PC-3 (cell line): ENCODE results near the gene BMP7. TPM values are rescaled to one million over a fixed set of nuclear protein-coding genes. Genes with fewer than 3 reads are reported as not detected.

Experiments
- ATAC-seq: fragments of 200-7000 bp; cut with Tn5 transposase; 2 replicates; pipeline ENCODE4 v1.9.1; 2020; ENCODE audit warnings: mild to moderate bottlenecking, moderate library complexity
- BruUV-seq: library from RNA; stranded (reverse); fragments of 400-500 nt; replicated peaks from 2 replicates; lab custom pipeline; 2021; lab: Mats Ljungman, UMichigan
- CTCF ChIA-PET: fragments of 300-600 bp; sonication (Branson Sonifier 250); formaldehyde crosslinking; loops from one replicate; lab custom pipeline; 2022; ENCODE audit warnings: antibody characterized with exemption; lab: Charles Lee
- POLR2A ChIA-PET: fragments of 300-600 bp; sonication (Branson Sonifier 250); formaldehyde crosslinking; loops from one replicate; lab custom pipeline; 2022; ENCODE audit warnings: antibody characterized with exemption; ENCODE audit not compliant: unreplicated experiment; lab: Charles Lee
- DNase-seq: peaks from one replicate; pipeline ENCODE4 v3.0.0-alpha.2; 2015
- H2AFZ ChIP-seq: fragments of 300-600 bp; sonication (generic); 2 replicates; pipeline ENCODE4 v1.6.0; 2016; ENCODE audit warnings: antibody characterized with exemption, low read length
- H3F3A ChIP-seq: fragments of 300-600 bp; sonication (generic); one replicate; pipeline ENCODE4 v1.6.0; 2017; ENCODE audit warnings: antibody characterized with exemption, low read length, control low read depth, mild to moderate bottlenecking; ENCODE audit not compliant: unreplicated experiment
- H3K27ac ChIP-seq: fragments of 300-600 bp; sonication (generic); 2 replicates; pipeline ENCODE4 v1.5.1; 2016; ENCODE audit warnings: mild to moderate bottlenecking, low read length
- H3K27me3 ChIP-seq: fragments of 300-600 bp; sonication (generic); 2 replicates; pipeline ENCODE4 v1.6.1; 2016; ENCODE audit warnings: low read length, mixed read lengths
- H3K36me3 ChIP-seq: fragments of 300-600 bp; sonication (generic); 2 replicates; pipeline ENCODE4 v1.6.1; 2016; ENCODE audit warnings: low read depth, mixed run types, low read length, mixed read lengths
- H3K4me1 ChIP-seq: fragments of 300-600 bp; sonication (generic); 2 replicates; pipeline ENCODE4 v1.5.1; 2016; ENCODE audit warnings: low read length; ENCODE audit not compliant: insufficient read depth
- H3K4me2 ChIP-seq: fragments of 300-600 bp; sonication (generic); 2 replicates; pipeline ENCODE4 v1.6.0; 2016; ENCODE audit warnings: low read length
- H3K4me3 ChIP-seq: fragments of 300-600 bp; sonication (generic); 2 replicates; pipeline ENCODE4 v1.5.1; 2016; ENCODE audit warnings: mild to moderate bottlenecking, low read length, mixed read lengths
- H3K79me2 ChIP-seq: fragments of 300-600 bp; sonication (generic); 2 replicates; pipeline ENCODE4 v1.6.1; 2017; ENCODE audit warnings: low read length, mixed read lengths
- H3K9ac ChIP-seq: fragments of 300-600 bp; sonication (generic); 2 replicates; pipeline ENCODE4 v1.6.0; 2016; ENCODE audit warnings: mild to moderate bottlenecking, low read length
- H3K9me2 ChIP-seq: fragments of 300-600 bp; sonication (generic); replicated peaks from 2 replicates; pipeline ENCODE4 v1.6.1; 2016; ENCODE audit warnings: mixed run types, low read length, mixed read lengths
- H3K9me3 ChIP-seq: fragments of 300-600 bp; sonication (generic); 2 replicates; pipeline ENCODE4 v1.6.1; 2016; ENCODE audit warnings: low read length, mixed read lengths
- H4K20me1 ChIP-seq: fragments of 300-600 bp; sonication (generic); 2 replicates; pipeline ENCODE4 v1.6.1; 2016; ENCODE audit warnings: low read length, mixed read lengths
- CTCF ChIP-seq: fragments of 300-600 bp; sonication (generic); conservative IDR thresholded peaks from 2 replicates; pipeline ENCODE4 v1.5.1; 2017; ENCODE audit warnings: antibody characterized with exemption, low read depth, mild to moderate bottlenecking, low read length
- EZH2 ChIP-seq: fragments of 300-600 bp; sonication (generic); IDR thresholded peaks from one replicate; pipeline ENCODE4 v1.6.1; 2017; ENCODE audit warnings: antibody characterized with exemption, mild to moderate bottlenecking, low read length; ENCODE audit not compliant: unreplicated experiment
- EZH2phosphoT487 ChIP-seq: fragments of 300-600 bp; sonication (generic); IDR thresholded peaks from 2 replicates; pipeline ENCODE4 v1.6.1; 2018; ENCODE audit warnings: mild to moderate bottlenecking, antibody characterized with exemption, low read length, borderline replicate concordance
- intact Hi-C: fragments of 100-400 bp; cut with micrococcal nuclease; formaldehyde crosslinking; loops from 2 replicates; pipeline ENCODE4 v1.9.0; 2023
- total RNA-seq: library from RNA; depleted of rRNA; stranded (reverse); fragments of >200 nt; gene quantifications from 2 replicates; pipeline ENCODE4 v1.2.3, GENCODE V29; 2014

The BMP7 gene
- total RNA-seq, 1 experiment from 2014 or later, result not detected

GRCh38 chr20:57180954-57181353, 85.5 kb downstream of the BMP7 start:
- H3K4me1 ChIP-seq, result no peaks in the 10 kb centered on the region
- H3K36me3 ChIP-seq, result no peaks in the 10 kb centered on the region
- TF ChIP-seq EZH2phosphoT487 (no peak), EZH2 (no peak), CTCF (no peak; the same call in 1 of the 2 replicates)
- no peak overlapping the region for H3K4me2 ChIP-seq
- no peaks in the 10 kb centered on the region for H4K20me1 ChIP-seq
- ChIA-PET CTCF (interaction anchor here (0.6 kb wide), 1 partner anchor 155 kb away, joined by 3 read pairs; no protein-coding TSS in a partner anchor), POLR2A (interaction anchor here (0.6 kb wide), 1 partner anchor 142 kb away, joined by 4 read pairs; no protein-coding TSS in a partner anchor)
- H3K9me2 ChIP-seq, result no peaks in the 10 kb centered on the region
- ATAC-seq, result no peak; the same call in 1 of the 2 replicates
- no TSS peak for BruUV-seq
- H3K27ac ChIP-seq, result no peak overlapping the region
- intact Hi-C loops, result no loop called here
- no peaks in the 10 kb centered on the region for H3F3A ChIP-seq
- H3K27me3 ChIP-seq, result peaks cover 71% of the 10 kb centered on the region
- no peak for DNase-seq
- no peak overlapping the region for H2AFZ ChIP-seq
- H3K9me3 ChIP-seq, result no peaks in the 10 kb centered on the region
- no peak overlapping the region for H3K9ac ChIP-seq
- no peaks in the 10 kb centered on the region for H3K79me2 ChIP-seq
- H3K4me3 ChIP-seq, result no peak overlapping the region

GRCh38 chr20:57180387-57180786, 86.1 kb downstream of the BMP7 start:
- H3K27me3 ChIP-seq, result peaks cover 75% of the 10 kb centered on the region
- no peak overlapping the region for H3K9ac ChIP-seq
- H3K4me2 ChIP-seq, result no peak overlapping the region
- no peaks in the 10 kb centered on the region for H3K36me3 ChIP-seq
- BruUV-seq, result no TSS peak
- no peaks in the 10 kb centered on the region for H3K9me2 ChIP-seq
- ATAC-seq, result no peak
- ChIA-PET CTCF (no interaction called here), POLR2A (no interaction called here)
- no peaks in the 10 kb centered on the region for H3F3A ChIP-seq
- intact Hi-C loops, result no loop called here
- no peaks in the 10 kb centered on the region for H3K9me3 ChIP-seq
- no peaks in the 10 kb centered on the region for H3K4me1 ChIP-seq
- H4K20me1 ChIP-seq, result no peaks in the 10 kb centered on the region
- H3K79me2 ChIP-seq, result no peaks in the 10 kb centered on the region
- no peak for DNase-seq
- H2AFZ ChIP-seq, result no peak overlapping the region
- TF ChIP-seq EZH2phosphoT487, result no peak
- no peak for TF ChIP-seq CTCF
- TF ChIP-seq EZH2, result no peak
- H3K4me3 ChIP-seq, result no peak overlapping the region
- no peak overlapping the region for H3K27ac ChIP-seq

GRCh38 chr20:57179265-57179664, 87.2 kb downstream of the BMP7 start:
- ChIA-PET POLR2A (no interaction called here), CTCF (no interaction called here)
- intact Hi-C loops, result no loop called here
- no peaks in the 10 kb centered on the region for H3K4me1 ChIP-seq
- no peaks in the 10 kb centered on the region for H4K20me1 ChIP-seq
- H3F3A ChIP-seq, result no peaks in the 10 kb centered on the region
- ATAC-seq (no peak), DNase-seq (no peak)
- no peaks in the 10 kb centered on the region for H3K36me3 ChIP-seq
- no peak for TF ChIP-seq CTCF
- no peak for TF ChIP-seq EZH2phosphoT487
- no peak for TF ChIP-seq EZH2
- BruUV-seq, result no TSS peak
- H3K4me2 ChIP-seq, result no peak overlapping the region
- H3K27me3 ChIP-seq, result peaks cover 64% of the 10 kb centered on the region
- H2AFZ ChIP-seq, result no peak overlapping the region
- no peak overlapping the region for H3K9ac ChIP-seq
- H3K9me2 ChIP-seq, result no peaks in the 10 kb centered on the region
- H3K27ac ChIP-seq, result no peak overlapping the region
- H3K79me2 ChIP-seq, result no peaks in the 10 kb centered on the region
- H3K9me3 ChIP-seq, result no peaks in the 10 kb centered on the region
- no peak overlapping the region for H3K4me3 ChIP-seq
